ENCODE data around the gene POLR3H. TPM values are rescaled to one million over a fixed set of nuclear protein-coding genes. Genes with fewer than 3 reads are reported as not detected.

Gene POLR3H
- polyA plus RNA-seq, 3 donors = 9.4 to 19.0 (median 10.4) TPM

GRCh38 chr22:41524809-41525449, 19.3 kb downstream of the POLR3H start:
- H3K79me2 ChIP-seq (ENCODE audit: insufficient read depth, low read length) = no peaks in the 10 kb centered on the region
- intact Hi-C loops (cut with micrococcal nuclease) = no loop called here
- H3K36me3 ChIP-seq (replicated peaks in 1 of 2; ENCODE audit: control insufficient read depth in 1 of 2, insufficient read depth in 2 of 2, low read length in 2 of 2) = peaks cover 74 to 95% of the 10 kb centered on the region in 2 donors
- no peak overlapping the region for H3K4me3 Mint-ChIP-seq
- 51% methylated on average over 11 of the region's 17 CpGs for WGBS (ENCODE audit: insufficient coverage)
- DNase-seq = peak in 2 of 3 donors; percentile 5 to 32
- peak overlapping the region in 1 of 2 donors; percentile 61 for H3K27ac ChIP-seq (ENCODE audit: low read depth in 1 of 2, low read length in 2 of 2)
- peak overlapping the region; percentile 15 for H3K9ac ChIP-seq (ENCODE audit: insufficient read depth, low read length, poor library complexity, severe bottlenecking)
- peaks cover 0 to 9% of the 10 kb centered on the region in 2 donors for H3K4me1 ChIP-seq (ENCODE audit: control insufficient read depth in 1 of 2, insufficient read depth in 2 of 2, low read length in 2 of 2)
- no peaks in the 10 kb centered on the region for H3K27me3 ChIP-seq (ENCODE audit: control insufficient read depth in 2 of 2, insufficient read depth in 2 of 2, low read length in 2 of 2)
- H3K27me3 Mint-ChIP-seq (ENCODE audit: low read depth in 3 of 3) = peaks cover 0 to 6% (median 0%) of the 10 kb centered on the region in 3 donors
- no peak for TF ChIP-seq CTCF (IDR thresholded peaks at IDR 0.05)
- H4K20me1 ChIP-seq (ENCODE audit: insufficient read depth, low read length) = peaks cover 39% of the 10 kb centered on the region
- H3K27ac Mint-ChIP-seq = peak overlapping the region in 6 of 7 donors; percentile 30 to 86 (median 70)
- H3K9me3 Mint-ChIP-seq = no peaks in the 10 kb centered on the region
- H3K4me1 Mint-ChIP-seq = peaks cover 8% of the 10 kb centered on the region
- H3K9me3 ChIP-seq (replicated peaks in 1 of 2; ENCODE audit: control insufficient read depth in 1 of 2, insufficient read depth in 1 of 2, low read length in 2 of 2) = no peaks in the 10 kb centered on the region
- no peak overlapping the region for H3K4me3 ChIP-seq (replicated peaks in 1 of 3; ENCODE audit: low read depth in 2 of 3, low read length in 3 of 3)
- H3K4me2 ChIP-seq (replicated peaks; ENCODE audit: extremely low read depth, low read length, poor library complexity, severe bottlenecking) = no peak overlapping the region
- no peak overlapping the region for H2AFZ ChIP-seq (ENCODE audit: insufficient read depth, low read depth, low read length, poor library complexity, severe bottlenecking)
- peaks cover 64 to 89% of the 10 kb centered on the region in 2 donors for H3K36me3 Mint-ChIP-seq

GRCh38 chr22:41524251-41524661, 20.0 kb downstream of the POLR3H start:
- Histone ChIP-seq H2AFZ (ENCODE audit: insufficient read depth, low read depth, low read length, poor library complexity, severe bottlenecking) (no peak overlapping the region), H3K4me2 (replicated peaks; ENCODE audit: extremely low read depth, low read length, poor library complexity, severe bottlenecking) (no peak overlapping the region), H3K27ac (ENCODE audit: low read depth in 1 of 2, low read length in 2 of 2) (peak overlapping the region in 1 of 2 donors; percentile 61), H4K20me1 (ENCODE audit: insufficient read depth, low read length) (peaks cover 39% of the 10 kb centered on the region), H3K79me2 (ENCODE audit: insufficient read depth, low read length) (no peaks in the 10 kb centered on the region), H3K36me3 (replicated peaks in 1 of 2; ENCODE audit: control insufficient read depth in 1 of 2, insufficient read depth in 2 of 2, low read length in 2 of 2) (peaks cover 74 to 95% of the 10 kb centered on the region in 2 donors), H3K9me3 (replicated peaks in 1 of 2; ENCODE audit: control insufficient read depth in 1 of 2, insufficient read depth in 1 of 2, low read length in 2 of 2) (no peaks in the 10 kb centered on the region), H3K9ac (ENCODE audit: insufficient read depth, low read length, poor library complexity, severe bottlenecking) (peak overlapping the region; percentile 15), H3K4me3 (replicated peaks in 1 of 3; ENCODE audit: low read depth in 2 of 3, low read length in 3 of 3) (no peak overlapping the region), H3K4me1 (ENCODE audit: control insufficient read depth in 1 of 2, insufficient read depth in 2 of 2, low read length in 2 of 2) (peaks cover 0 to 9% of the 10 kb centered on the region in 2 donors), H3K27me3 (ENCODE audit: control insufficient read depth in 2 of 2, insufficient read depth in 2 of 2, low read length in 2 of 2) (no peaks in the 10 kb centered on the region)
- Mint-ChIP-seq H3K9me3 (no peaks in the 10 kb centered on the region), H3K4me3 (no peak overlapping the region), H3K27me3 (ENCODE audit: low read depth in 3 of 3) (peaks cover 0 to 6% (median 0%) of the 10 kb centered on the region in 3 donors), H3K27ac (peak overlapping the region in 6 of 7 donors; percentile 33 to 86 (median 73)), H3K4me1 (peaks cover 8% of the 10 kb centered on the region), H3K36me3 (peaks cover 64 to 88% of the 10 kb centered on the region in 2 donors)
- no peak for DNase-seq
- intact Hi-C loops (cut with micrococcal nuclease) = no loop called here
- 87% methylated on average over 12 of the region's 13 CpGs for WGBS (ENCODE audit: insufficient coverage)
- no peak for TF ChIP-seq CTCF (IDR thresholded peaks at IDR 0.05)

All from CD14-positive monocyte (primary cell).